Measurements from ENCODE around the gene TAOK2.
"Not testable (repeated sequence)": the region's sequence is repeated elsewhere in the genome, so short reads cannot be mapped to it uniquely, and the experiment has no call there.

TAOK2 gene

DNA sequence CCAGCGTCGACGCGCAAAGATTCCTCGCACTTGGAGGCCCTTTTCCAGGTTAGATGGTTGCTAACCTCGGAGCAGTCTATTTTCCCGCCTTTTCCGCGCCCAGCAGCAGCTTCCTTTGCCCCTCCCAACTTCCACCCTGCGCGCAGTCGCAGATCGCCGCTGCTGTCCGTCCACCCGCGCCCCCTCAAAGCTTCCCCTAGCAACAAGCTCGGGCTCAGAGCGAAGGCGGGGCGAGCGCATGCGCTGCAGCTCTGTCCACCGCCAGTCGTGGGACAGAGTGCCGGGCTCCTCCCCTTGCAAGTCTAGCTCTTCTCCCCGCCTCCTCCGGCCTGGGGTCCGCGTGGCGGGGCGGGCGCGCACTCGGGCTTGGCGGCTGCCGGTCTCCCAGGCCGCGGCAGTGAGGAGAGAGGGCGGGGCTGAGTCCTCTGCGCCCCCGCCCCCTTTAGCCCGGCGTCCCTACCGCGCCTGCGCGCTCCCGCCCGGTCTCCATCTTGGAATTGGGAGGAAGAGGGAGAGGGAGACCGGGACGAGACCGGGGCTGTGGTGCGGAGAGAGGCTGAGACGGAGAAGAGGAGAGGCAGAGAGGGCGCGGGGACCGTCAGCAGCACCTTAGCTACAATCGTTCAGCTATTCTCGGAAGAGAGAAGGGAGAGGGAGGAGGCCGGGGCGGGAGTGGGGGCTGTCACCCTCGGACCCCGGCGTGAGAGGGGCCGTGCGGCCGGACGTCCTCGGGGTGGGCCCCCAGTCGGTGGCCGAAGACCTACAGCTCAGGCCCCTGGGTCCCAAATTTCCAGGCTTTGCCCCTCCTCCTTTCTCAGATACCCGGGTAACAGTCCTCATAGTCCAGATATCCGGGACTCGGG, at the start of gene TAOK2:
Gene TAOK2, plus strand, starts transcription at position 485 of the 863 bp plus-strand sequence. CDS start 3,905 bp downstream, outside the sequence.
- FAIRE-seq (peak; percentile 66), DNase-seq (ENCODE audit: insufficient read length, low spot score) (peak; percentile 99)
- TF ChIP-seq POLR2A (IDR thresholded peaks at IDR 0.05; ENCODE audit: low read depth, low read length), result peak; percentile 88

- no peak for DNase-seq (ENCODE audit: insufficient read length, low spot score)
- TF ChIP-seq POLR2A (IDR thresholded peaks at IDR 0.05; ENCODE audit: low read depth, low read length), result no peak
- no peak for FAIRE-seq
These were observed 48.4 kb upstream of the TAOK2 start for GRCh38 chr16:29925105-29925756.

DNA sequence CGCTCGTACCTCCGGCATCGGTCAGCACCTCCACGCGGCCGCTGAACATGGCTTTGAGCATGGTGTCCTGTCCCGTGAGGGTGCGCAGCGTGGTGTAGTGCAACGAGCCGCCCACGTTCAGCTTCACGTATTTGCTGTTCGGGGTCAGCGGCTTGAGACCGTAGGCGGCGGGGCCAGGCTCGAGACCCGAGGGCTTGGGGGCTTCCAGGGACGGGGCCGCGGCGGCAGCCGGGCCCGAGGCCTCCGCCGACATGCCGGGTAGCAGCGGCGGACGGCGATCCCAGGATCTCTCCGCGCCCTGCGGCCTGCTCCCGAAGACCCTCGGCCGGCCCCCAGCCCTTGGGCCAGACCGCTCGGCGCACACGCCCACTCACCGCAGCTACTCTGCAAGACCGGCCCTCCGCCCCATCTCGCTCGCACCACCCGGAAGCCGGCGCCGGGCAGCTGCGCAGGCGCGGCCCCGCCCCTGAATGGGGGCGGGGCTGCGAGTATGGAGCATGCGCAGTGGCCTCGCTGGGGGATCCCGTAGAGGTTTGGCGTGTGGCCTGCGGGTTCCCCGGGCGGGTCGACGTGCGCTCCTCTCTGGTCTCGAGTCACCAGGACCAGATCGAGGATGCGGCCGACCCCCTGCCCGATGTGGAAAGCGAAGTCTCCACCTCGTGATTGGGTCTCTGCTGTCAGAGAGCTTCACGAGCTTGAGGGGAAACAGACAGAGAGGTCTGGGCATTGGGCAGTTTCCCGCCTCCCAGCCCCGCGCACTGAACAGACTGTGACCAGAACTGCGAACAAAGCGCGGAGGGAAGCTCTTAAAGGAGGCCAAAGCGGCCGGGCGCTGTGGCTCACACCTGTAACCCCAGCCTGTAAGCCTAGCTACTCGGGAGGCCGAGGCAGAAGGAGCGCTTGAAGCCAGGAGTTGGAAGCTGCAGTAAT, 47.6 kb upstream of the TAOK2 start, which contains the start of gene KCTD13:
Gene KCTD13, minus strand, starts transcription at position 446 of the 930 bp plus-strand sequence. Its CDS starts 193 bp downstream, at position 253.
- FAIRE-seq (no peak), DNase-seq (ENCODE audit: insufficient read length, low spot score) (peak; percentile 94)
- TF ChIP-seq POLR2A (IDR thresholded peaks at IDR 0.05; ENCODE audit: low read depth, low read length), result peak; percentile 92

- TF ChIP-seq POLR2A (IDR thresholded peaks at IDR 0.05; ENCODE audit: low read depth, low read length), result no peak
- no peak for DNase-seq (ENCODE audit: insufficient read length, low spot score)
- FAIRE-seq, result no peak
These were observed 47.0 kb upstream of the TAOK2 start for GRCh38 chr16:29926711-29927052.

DNA sequence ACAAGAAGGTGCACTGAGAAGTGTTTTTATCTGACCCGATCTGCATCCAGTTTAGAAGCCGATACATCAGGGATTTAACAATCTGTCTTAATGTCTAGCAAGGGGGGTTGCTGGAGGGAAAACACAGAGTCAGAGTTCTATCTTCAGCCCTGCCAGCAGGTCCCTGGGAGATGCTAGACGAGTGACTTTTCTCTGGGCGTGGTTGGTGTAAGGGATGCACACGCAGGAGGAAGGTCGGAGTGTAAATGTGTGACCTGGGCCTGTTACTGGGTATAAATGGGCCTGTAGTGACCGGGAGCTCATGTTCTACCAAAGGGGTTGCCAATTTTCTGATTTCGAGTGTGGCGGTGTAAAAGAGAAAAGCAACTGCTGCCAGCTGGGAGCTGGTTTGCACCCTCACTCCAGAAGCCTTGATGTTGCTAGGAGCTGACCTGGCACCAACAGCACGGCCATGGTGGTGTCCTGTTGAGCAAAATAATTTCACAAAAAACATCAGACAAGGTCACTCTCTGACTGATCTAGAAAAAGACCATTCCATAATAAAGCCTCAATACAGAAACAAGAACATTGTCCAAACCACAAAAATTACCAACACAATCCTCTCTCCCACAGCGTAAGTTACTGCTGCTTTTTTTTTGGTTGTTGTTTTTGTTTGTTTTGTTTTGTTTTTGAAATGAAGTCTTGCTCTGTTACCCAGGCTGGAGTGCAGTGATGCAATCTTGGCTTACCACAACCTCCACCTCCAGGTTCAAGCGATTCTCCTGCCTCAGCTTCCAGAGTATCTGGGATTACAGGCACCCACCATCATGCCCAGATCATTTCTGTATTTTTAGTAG, 46.4 kb upstream of the TAOK2 start:
- no peak for FAIRE-seq
- no peak for DNase-seq (ENCODE audit: insufficient read length, low spot score)
- no peak for TF ChIP-seq POLR2A (IDR thresholded peaks at IDR 0.05; ENCODE audit: low read depth, low read length)

DNA sequence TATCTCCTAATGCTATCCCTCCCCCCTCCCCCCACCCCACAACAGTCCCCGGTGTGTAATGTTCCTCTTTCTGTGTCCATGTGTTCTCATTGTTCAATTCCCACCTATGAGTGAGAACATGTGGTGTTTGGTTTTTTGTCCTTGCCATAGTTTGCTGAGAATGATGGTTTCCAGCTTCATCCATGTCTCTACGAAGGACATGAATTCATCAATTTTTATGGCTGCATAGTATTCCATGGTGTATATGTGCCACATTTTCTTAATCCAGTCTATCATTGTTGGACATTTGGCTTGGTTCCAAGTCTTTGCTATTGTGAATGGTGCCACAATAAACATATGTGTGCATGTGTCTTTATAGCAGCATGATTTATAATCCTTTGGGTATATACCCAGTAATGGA, 41.9 kb upstream of the TAOK2 start:
- not testable (repeated sequence) for FAIRE-seq; DNase-seq (ENCODE audit: insufficient read length, low spot score)

- TF ChIP-seq POLR2A (IDR thresholded peaks at IDR 0.05; ENCODE audit: low read depth, low read length), result no peak
- FAIRE-seq, result no peak
- DNase-seq (ENCODE audit: insufficient read length, low spot score), result no peak
These were observed 33.0 kb upstream of the TAOK2 start for GRCh38 chr16:29940656-29941055.

DNA sequence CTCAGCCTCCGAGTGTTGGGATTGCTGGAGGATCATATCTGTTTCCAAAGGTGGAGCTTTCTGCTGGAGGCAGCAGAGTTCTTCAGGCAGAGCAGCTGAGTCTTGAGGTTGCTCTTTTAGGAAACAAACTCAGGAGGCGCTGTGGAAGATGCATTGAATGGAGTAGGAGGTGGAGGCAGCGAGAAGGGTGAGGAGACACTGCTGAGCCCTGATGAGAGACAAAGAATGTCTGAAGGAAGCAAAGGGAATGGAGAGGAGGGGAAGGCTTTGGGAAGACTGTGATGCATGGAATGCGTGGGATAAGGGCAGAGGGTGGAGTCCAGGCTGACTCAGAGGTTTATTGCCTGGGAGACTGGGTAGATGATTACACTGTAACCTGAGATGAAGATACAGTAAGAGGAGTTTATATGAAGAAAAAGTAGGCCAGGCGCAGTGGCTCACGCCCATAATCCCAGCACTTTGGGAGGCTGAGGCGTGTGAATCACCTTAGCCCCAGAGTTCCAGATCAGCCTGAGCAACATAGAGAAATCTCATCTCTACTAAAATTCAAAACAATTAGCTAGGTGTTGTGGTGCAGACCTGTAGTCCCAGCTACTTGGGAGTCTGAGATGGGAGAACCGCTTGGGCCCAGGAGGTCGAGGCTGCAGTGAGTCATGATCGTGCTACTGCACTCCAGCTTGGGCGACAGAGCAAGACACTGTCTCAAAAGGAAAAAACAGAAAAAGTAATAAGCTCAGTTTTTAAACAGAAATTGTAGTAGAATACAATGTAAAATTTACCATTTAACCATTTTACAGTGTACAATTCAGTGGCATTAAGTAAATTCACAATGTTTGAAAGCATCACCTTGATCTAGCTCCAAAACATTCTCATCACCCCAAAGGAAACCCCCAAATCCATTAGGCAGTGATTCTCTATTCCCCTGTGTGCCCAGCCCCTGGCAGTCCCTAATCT, 29.5 kb upstream of the TAOK2 start:
- FAIRE-seq, result peak; percentile 97
- DNase-seq (ENCODE audit: insufficient read length, low spot score), result peak; percentile 77
- no peak; the same call in 1 of the 2 replicates for TF ChIP-seq POLR2A (IDR thresholded peaks at IDR 0.05; ENCODE audit: low read depth, low read length)

DNA sequence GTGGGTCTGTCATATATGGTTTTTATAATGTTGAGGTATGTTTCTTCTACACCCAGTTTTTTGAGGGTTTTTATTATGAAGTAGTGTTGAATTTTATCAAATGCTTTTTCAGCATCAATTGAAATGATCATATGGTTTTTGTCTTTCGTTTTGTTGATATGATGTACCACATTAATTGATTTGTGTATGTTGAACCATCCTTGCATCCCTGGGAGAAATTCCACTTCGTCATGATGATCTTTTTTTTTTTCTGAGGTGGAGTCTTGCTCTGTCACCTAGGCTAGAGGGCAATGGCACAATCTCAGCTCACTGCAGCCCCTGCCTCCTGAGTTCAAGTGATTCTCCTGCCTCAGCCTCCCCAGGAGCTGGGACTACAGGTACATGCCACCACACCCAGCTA, 25.8 kb upstream of the TAOK2 start:
- TF ChIP-seq POLR2A (IDR thresholded peaks at IDR 0.05; ENCODE audit: low read depth, low read length), result no peak
- no peak for DNase-seq (ENCODE audit: insufficient read length, low spot score)
- no peak for FAIRE-seq

- DNase-seq (ENCODE audit: insufficient read length, low spot score) (no peak), FAIRE-seq (no peak)
- no peak for TF ChIP-seq POLR2A (IDR thresholded peaks at IDR 0.05; ENCODE audit: low read depth, low read length)
These were observed 22.7 kb upstream of the TAOK2 start for GRCh38 chr16:29950806-29951461.

DNA sequence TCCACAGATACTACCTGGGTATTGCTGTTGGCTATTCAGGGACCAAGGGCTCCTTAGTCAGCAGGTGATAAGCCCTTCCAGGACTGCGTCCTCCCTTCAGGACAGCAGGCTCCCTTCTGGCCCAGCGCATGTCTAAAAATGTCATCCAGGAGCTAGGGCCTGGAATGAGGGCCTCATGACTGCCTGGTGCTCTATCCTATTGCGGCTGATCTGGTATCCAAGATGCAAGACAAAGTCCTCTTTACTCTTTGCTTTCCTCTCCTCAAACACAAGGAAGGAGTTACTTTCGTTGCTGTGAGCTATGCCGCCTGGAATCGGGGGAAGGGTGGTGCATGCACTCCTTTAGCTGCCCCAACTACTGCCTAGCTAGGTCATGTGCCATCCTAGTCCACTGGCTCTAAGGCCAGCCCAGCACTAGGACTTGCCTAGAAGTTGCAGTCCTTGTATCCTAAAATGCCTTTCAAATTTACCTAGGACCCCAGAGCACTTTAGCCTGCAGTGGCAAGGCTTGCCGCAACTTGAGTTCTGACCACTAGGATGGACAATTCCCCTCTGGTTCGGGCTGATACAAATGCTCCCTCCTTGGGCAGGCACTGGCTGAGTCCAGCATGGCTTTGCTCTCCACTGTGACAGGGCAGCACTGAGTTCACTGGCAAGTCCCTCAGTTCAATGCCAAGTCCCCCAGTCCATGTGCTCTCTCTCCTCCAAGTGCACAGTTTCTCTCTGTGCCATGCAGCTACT, 21.9 kb upstream of the TAOK2 start:
- TF ChIP-seq POLR2A (IDR thresholded peaks at IDR 0.05; ENCODE audit: low read depth, low read length), result no peak
- DNase-seq (ENCODE audit: insufficient read length, low spot score), result no peak
- FAIRE-seq, result no peak
